ENCODE results near the gene PRPF40A.
A peak's percentile ranks its signal among the peaks of the same experiment; 100 is the strongest.

Gene PRPF40A

DNA sequence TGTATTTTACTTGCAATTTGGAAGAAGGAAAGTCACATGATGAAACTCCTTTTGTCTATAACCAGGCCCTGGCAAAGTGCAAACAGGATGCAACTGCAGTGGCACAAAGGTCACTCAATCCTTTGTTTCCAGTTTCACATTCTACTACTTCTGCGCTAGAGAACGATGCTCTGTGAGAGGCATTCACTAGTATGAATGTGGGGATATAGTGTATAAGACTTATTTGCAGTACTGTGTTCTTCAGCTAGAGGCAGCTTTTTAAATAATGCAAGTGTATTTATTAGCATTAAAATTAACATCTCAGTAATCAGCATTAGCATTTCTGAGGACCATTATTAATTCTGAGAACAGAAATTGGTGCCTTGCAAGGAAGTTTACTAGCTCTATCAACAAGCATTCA, 68.9 kb downstream of the PRPF40A start:
- no peak for DNase-seq

DNA sequence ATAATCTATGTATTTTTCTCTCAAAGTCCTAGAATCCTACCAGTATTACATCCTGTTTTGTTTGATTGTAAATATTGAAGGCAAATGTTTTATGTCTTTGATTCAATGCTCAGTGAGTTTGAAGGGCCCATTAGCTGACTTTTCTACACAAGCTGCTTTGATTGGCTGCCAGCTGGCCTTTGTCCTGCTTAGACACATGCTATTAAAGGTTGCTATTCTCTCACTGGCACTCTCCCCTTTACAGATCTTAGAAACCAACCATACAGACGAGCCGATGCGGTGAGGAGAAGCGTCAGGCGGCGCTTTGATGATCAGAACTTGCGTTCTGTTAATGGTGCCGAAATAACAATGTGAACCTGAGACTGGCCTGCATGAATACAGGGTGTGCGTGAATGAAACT, 69.7 kb downstream of the PRPF40A start:
- no peak for DNase-seq

DNA sequence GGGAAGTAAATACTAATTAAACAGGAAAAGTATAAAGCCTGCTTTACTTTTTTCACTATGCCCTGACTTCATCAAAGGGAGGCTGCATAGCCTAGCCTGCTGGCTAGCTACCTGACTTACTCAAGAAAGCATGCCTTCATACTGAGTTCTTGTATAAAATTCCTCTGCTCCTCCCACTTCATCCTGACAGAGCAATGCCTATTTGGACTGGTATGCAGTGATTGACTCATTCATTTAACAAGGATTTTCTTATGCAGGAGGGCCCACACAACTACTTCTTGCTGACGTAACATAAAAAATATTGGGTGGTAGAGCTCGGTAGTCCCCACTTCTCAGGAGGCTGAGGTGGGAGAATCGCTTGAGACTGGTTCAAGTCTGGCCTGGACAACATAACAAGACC, 70.5 kb downstream of the PRPF40A start:
- DNase-seq: no peak

DNA sequence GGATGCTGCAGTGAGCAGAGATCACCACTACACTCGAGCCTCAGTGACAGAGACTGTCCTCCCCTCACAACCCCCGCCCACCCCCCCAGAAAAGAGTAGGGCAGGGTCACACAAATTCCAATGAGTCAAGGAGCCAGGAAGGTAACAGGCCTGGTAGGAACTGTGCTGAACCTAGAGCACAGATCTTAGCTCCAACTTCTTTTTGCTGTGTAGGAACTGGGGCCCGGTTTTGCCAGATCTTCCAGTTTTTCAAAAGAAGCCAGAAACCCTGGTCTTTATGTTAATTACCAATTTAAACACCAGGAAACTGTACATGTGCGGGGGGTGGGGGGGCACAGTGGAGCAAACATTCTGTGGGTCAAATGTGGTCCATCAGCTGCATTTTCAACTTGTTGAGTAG, 71.0 kb downstream of the PRPF40A start:
- no peak for DNase-seq

DNA sequence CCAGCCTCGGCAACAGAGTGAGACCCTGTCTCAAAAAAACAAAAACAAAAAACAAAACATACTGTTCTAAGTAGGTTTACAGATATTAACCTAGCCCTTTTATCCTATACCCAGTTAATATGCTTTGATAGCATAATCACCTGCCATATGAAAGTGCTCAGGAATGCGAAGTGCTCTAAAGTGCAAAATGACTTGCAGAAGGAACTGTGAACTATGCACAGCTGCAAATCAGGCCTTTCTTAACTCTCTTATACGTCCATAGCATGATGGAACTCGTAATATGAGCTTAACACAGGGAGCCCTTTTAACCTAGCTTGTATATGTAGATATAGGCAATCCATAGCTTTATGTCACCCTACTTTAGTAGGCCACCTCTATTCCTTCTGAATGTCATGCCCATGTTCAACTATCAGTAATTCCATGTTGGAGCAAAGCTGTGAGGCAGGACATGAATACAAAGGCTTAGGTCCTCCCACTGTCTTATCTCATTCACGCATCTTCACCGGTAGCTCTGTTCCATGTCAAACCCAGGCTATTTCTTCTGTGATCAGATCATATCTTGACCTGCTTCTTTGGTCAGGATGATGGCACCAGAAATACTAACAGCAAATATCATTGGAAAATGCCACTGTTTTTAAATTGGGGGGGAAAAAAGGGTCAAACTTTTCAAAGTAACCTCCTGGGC, 72.9 kb downstream of the PRPF40A start:
- DNase-seq: no peak

DNA sequence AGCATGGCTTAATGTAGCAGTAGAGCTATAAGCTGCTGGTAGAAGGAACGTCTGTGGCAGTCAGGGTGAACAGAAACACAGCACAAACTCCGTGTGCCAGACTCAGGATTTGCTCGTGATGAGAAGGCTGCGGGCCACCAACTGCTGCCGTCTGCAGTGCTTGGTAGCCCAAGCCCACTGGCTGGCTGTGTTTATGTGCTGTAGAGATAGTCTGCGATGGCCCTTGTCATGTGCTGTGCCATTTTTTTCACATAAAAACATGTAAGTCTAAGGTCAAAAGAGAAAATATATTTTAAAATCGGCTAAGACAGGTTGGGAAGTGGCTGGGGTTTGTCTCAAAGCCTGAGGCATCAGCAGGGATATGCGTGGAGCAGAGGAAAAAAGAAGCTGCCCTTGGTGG, 78.7 kb downstream of the PRPF40A start:
- no peak for DNase-seq

DNA sequence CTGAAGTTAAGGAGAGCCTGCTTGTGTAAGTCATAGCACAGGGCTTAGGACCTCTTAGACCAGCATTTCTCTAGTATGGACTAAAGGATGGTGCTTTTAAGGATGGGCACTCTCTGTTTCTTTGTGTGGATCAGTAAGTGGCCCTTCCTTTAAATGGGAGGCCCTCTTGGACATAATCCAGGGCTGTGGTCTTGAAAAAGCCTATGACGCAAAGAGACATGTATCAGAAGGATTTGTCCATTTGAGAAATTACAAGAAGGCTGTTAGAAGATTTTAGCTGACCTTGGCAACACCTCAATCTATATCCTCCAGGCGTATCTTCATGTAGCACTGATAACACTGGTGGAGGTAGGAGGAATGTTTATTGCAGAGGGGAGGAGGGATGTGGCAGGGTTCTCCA, 79.2 kb downstream of the PRPF40A start:
- DNase-seq: peak; percentile 15

DNA sequence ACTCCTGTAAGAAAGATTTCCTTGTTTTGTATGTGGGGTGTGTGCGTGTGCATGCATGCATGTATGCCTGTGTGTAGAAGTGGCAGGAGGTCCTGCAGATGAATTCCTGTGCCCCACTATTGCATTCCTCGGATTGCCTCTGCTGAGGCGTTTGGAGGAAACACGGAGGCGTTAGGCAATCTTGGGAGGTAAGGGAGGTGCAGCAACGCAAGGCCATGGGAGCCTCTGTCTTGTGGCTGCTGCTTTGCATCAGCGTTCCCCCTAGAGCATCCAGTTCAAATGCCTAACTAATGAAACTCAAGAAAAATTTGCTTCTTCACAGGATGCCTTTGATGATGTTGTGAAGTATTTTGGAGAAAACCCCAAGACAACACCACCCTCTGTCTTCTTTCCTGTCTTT, 80.0 kb downstream of the PRPF40A start:
- no peak for DNase-seq

DNA sequence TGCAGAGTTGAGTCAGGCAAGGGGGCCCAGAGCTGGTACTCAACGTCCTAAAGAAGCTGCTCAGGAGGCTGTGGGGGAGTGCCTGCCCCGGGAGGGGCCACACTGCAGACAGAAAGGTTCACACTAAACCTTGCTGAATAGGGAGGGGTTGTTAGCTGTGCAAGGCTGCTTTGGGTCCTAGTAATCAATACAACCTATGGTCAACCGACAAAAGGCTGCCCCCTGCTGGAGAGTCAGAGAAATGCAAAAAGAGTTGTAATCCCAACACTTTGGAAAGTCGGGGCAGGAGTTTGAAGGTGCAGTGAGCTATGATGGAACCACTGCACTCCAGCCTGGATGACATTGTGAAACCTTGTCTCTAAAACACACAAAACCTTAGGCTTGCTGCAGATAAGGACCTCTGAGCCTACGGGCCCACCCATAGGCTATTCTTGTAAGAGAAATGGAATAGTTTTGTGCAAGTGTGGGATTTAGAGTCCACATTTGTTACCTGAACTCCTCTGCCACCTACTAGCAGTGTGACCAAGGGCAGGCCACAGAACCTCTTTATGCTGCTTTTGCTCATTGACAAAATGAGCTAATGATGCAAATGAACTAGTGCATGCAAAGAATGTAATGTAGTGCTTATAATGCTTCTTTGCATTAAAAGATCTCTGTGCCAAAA, 81.5 kb downstream of the PRPF40A start:
- DNase-seq: peak; percentile 57

DNA sequence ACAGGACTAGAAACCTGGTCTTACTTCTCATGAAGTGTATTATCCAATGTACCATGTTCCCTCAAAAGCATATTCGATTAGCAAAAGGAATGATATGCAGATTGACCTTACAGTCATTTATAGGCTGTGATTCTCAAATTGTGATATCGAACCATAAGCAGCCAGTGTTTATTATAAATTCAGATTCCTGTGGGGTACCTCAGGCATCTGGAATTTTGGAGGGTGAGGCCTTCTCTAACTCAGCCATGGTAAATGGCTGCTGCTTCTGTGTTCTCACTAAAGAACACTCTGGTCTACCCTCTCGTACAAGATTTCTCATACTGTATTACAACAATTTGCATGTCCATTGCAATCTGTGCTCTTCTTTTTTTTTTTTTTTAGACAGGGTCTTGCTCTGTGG, 84.5 kb downstream of the PRPF40A start:
- DNase-seq: no peak

DNA sequence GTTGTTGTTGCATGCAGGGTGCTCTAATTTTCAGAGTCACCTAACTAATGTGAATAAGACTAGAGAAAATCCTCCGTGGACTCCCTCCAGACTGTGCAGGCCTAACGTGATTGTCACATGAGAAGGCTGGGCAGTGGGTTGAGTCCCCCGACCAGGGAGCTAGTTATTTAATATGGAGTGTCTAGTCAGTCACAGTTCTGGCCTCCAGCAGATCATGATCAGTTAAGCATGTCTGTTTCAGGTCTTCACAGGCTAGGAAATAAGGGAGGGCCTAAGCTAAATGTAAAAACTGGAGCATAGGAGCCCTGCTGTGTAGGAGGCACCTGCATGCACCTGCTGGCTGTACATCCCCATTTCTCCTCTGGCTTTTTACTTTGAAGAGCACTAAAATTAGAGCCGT, 86.8 kb downstream of the PRPF40A start:
- no peak for DNase-seq

DNA sequence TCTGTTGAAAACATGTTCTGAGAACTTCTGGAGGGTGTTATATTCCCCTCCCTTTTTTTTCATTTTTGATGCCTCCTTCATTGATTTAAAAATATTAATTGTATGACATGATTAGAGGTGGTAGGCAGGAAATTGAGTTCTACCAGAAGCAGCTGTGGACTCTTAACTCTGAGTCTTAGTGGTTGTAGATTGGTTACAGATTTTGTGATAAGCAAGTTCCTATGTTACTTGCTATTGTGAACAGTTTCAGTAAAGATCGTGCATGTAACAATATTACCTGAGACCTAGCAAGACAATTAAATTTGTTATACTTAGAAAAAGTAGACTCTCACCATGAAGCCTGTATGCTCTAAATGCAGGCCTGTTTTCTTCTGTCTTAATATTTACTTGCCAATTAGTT, 88.1 kb downstream of the PRPF40A start:
- no peak for DNase-seq

DNA sequence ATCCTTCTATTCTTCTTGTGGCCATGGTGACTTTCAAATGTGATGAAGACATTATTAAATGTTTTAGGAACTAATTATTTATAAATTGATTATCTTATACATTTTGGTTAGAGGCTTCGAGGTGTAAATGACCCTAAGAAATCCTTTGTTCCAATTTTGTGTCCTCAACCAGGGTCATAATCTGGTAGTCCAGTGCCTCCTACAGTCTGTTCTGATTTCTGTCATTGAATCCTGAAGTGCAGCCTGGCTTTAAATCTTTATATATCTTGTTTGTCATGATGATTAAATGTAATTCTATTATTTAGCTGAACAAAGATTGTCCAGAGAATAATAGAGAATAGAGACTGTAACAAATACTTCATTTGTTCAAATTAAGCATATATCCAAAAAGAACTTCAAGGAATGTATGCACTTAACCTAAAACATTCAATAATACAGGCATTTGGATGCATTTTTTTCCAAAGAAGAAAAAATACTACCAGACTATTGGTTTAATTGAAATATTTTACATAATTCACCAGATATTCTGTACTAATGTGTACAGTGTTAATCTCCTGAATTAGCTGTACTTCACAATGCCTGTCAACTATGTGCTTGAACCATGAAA, 89.8 kb downstream of the PRPF40A start:
- peak; percentile 62 for DNase-seq

DNA sequence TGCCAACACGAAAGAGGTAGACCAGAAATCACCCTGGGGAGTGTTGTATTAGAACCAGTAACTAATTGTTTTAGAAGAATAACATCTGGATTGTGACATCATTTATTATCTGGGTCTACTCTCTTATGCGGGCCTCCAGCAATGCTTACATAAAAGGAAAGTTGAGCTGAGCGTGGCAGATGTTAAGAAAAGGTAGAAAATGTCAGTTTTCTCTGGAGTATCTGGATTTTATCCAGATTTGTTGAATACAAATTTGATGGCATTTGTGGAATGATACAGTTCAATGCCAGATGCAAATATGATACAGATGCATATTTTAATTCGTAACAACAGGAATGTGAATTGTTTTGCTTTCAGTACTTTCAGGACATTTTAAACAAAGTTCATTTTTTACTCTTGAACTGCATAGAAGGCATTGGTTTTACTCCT, 90.3 kb downstream of the PRPF40A start:
- DNase-seq: no peak

DNA sequence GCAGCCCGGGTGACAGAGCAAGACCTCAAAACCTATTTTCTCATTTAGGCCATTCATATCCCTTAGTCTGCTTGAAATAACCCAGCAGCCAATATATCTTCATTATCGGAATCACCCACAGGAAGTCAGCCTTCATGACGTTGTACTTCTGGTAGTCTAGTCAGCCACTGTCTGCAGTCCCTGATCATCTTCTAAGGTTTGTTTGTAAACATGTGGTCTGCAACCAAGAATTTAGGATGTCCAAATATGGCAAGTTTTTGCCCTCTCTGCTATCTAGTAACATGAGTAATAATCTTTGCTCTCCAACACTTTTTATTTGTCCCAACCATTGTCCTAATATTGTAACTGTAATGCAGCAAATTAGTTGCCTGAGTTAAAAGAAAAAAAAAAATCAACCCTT, 92.5 kb downstream of the PRPF40A start:
- no peak for DNase-seq

DNA sequence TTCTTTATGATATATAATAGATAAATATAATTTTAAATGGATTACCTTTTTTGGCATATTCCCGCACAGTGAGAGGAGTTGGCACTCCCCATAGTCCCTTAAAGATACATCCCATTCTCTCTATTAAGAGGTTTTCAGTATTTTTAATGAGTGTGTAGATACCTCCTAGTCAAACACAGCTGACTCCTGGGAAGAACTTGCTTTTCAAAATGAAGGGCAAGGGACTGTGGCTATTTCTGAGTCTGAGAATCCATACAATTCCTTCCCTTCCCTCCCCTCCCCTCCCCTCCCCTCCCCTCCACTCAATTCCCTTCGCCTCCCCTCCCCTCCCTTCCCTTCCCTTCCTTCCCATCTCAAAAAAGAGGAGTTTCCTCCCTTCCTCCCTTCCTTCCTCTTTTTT, 93.5 kb downstream of the PRPF40A start:
- no peak for DNase-seq

DNA sequence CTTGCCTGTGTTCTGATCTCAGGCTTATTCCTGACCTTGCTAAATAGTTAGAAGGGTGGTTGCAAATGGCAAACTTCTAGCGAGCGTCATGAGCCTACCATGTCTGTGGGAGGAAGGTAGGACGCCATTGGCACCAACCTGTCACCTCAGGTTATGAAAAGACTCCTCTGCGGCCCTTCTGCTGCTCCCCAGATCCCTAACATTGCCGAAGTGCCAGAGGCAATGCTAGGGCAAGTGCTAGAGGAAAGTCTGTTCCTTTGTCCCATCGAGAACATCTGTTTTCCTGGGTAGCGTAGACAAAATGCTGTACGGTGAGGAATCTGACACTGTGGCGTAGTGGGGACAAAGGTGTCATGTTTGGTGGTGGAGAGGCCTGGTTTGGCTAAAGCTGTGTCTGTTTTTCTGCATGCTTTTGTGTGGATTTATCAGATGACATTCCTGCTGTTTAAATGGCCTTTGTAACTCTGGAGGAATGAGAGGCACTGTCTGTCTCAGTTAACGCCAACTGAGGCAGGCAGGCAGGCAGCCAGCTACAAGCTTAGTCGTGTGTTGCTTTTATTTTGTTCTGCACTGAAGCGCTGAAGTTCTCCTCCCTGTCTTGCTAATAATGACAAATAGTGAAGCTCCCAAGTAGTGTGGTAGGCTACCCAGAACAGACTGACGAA, 94.1 kb downstream of the PRPF40A start:
- no peak for DNase-seq

DNA sequence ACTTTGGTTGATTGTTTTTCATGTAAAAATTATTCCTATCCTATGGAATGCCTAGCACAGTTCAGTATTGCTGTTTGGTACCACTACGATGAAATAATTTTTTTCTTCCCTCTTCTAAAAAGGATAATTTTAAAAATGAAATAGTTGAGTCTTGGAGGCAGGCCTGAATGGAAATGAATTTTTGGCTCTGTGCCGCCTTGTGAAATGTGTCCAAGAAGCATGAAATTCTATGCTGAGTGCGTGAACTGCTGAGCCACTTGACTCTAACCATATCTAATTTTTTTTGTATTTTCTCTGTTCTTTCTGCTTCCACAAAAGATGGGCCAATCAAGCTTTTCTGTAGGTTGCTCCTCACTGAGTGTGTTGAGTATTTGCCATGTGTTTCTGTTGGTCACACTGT, 95.0 kb downstream of the PRPF40A start:
- DNase-seq: no peak

DNA sequence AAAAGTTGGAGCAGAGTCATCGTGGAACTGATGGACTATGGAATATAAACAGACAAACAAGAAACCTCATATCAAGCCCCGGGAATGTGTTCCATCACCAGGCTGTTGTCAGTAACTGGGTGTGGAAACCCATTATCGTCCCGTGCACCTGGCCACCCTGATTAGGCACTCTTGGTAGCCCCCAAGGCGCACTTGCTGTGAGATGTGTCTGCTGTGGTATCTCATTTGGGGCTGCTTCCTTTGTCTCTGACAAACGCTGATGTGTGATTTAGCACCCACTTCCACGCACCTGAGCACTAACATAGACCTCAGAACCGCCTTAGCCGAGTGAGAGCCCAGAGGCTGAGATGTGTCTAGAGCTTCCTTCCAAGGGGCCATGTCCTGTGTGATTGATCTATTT, 96.3 kb downstream of the PRPF40A start:
- DNase-seq: no peak

DNA sequence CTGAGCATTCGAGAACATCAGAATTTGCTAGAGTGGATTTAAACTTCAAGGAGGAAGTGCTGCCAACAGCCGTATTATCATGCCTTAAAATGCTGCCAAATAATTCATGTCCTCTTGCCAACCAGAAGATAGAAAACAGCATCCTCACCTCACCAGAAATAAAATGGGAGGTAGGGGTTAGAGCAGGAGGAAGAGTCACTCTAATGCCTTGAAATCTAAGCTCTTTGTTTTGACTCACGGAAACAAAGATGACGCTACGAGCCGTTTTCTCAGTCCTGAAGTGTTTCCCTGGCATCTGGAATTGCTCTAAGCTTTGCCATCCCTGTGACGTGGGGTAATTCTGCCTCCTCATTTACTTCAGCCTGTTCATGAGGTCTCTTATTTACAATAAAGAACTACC, 97.1 kb downstream of the PRPF40A start:
- DNase-seq: no peak

DNA sequence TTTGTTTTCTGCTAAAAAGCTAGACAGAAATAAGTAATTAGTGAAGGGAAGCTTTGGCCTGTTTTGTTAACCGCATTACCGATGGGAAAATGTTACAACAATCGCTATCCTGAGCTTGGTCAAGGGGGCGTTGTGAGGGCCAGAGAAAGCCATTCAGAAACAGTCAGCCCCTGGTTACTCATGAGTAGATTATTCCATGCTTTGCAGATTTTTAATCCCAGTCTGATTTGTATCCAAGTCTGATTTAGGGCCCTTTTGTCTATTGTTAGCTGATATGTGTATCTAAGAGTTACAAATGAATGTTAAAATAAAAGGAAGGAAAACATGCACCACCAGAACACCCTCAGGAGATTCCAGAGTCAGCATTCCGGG, 99.1 kb downstream of the PRPF40A start:
- DNase-seq: no peak

DNA sequence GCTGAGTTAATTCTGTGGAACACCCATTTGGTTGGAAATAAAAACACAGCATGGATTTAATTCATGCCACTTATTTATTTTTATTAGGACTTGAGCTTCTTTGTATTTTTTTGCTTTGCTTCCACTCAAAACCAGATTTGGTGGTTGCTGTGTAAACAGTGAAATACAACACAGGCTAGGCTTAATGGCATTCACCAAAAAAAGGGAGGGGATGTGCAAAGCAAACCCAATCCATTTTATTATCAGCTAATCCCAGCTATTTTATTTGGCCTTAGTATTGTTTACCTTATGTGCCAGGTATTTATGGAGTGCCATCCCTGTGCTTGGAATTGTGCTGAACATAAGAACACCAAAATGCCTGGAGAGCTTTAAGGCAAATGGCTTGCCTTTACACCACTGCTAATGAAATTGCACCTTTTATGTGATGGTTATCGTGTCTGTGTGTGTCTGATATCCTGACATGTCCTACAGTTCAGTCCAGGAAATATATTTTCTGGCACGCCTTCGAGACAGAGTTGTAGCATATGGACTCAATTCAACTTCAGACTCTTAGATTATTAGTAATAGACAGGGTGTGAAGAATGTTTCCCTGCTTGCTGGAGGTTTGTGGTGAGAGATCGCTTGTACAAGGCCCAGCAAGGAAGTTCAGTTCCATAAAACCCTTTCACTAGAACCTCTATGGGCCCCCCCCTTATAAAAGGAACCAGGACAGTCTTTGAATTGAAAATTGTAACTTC, 99.6 kb downstream of the PRPF40A start:
- no peak for DNase-seq

DNA sequence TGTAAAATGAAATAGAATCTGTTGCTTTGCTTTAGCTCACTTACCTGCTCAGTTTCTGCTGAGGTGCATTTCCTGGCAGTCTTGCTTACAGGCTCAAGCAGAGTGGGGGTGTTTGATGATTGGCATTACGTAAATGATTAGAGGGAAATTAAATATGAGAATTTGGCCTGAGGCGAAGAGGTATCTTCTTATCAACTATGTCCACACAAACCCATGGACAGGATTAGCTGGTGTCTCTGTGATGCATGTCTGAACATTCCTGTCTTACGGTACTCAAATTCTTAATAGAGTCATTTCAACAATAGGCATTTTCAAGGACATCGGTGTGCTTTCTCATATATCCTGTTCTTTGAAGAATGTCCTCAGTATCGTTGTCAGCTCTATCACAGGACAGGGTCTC, 102.1 kb downstream of the PRPF40A start:
- no peak for DNase-seq

Measured in OCI-M1 (cell line).